NCI-H1105 treated with DMSO at 0.1 percent for 48 hours (cell line): ENCODE measurements around the gene OR4X2.
"Not testable (repeated sequence)": the region's sequence is repeated elsewhere in the genome, so short reads cannot be mapped to it uniquely, and the experiment has no call there.

Experiments used
- DNase-seq: peaks from one replicate; lab custom pipeline; 2025; lab: John Stamatoyannopoulos, UW

OR4X2 gene

GRCh38 chr11:48244804-48245203, at the start of gene OR4X2:
TSS of gene OR4X2 (plus strand) at chr11:48245104. CDS start at chr11:48245104, 0 bp downstream.
- DNase-seq: no peak

GRCh38 chr11:48207881-48208280, 37.0 kb upstream of the OR4X2 start:
- DNase-seq: no peak

GRCh38 chr11:48210052-48210451, 34.9 kb upstream of the OR4X2 start:
- no peak for DNase-seq

GRCh38 chr11:48216510-48216909, 28.4 kb upstream of the OR4X2 start, which contains the start of gene OR4B1:
TSS of gene OR4B1 (plus strand) at chr11:48216810. CDS start at chr11:48216810, 0 bp downstream.
- no peak for DNase-seq

GRCh38 chr11:48228761-48229160, 16.1 kb upstream of the OR4X2 start:
- no peak for DNase-seq

GRCh38 chr11:48230057-48230456, 14.8 kb upstream of the OR4X2 start:
- DNase-seq: not testable (repeated sequence)

GRCh38 chr11:48237727-48238126, 7.2 kb upstream of the OR4X2 start:
- DNase-seq: no peak

GRCh38 chr11:48242501-48242900, 2.4 kb upstream of the OR4X2 start:
- no peak for DNase-seq

GRCh38 chr11:48248902-48249301, 4.0 kb downstream of the OR4X2 start:
- DNase-seq: no peak

GRCh38 chr11:48261600-48261999, 16.7 kb downstream of the OR4X2 start:
- no peak for DNase-seq

- DNase-seq: no peak
Measured at GRCh38 chr11:48263423-48263911, 18.6 kb downstream of the OR4X2 start, which contains the start of gene OR4X1. TSS of gene OR4X1 (plus strand) at chr11:48263861. CDS start at chr11:48263861, 0 bp downstream.

GRCh38 chr11:48270621-48271020, 25.7 kb downstream of the OR4X2 start:
- no peak for DNase-seq

- no peak for DNase-seq
Measured at GRCh38 chr11:48272606-48273005, 27.7 kb downstream of the OR4X2 start.
